Prostate gland (tissue), 2 donors: ENCODE results near the gene ZFP36L1. TPM values are rescaled to one million over a fixed set of nuclear protein-coding genes. Genes with fewer than 3 reads are reported as not detected.

Experiments used
- DNase-seq: peaks from one replicate; pipeline ENCODE4 v3.0.0-alpha.2; 2019; ENCODE audit warnings: low spot score
- H3K27ac ChIP-seq, 2 donors: fragments of 200-600 bp; sonication (generic); 2 replicates each; pipeline ENCODE4 v1.5.1; 2017 to 2019
- H3K27me3 ChIP-seq: fragments of 200-600 bp; sonication (generic); replicated peaks from 2 replicates; pipeline ENCODE4 v1.5.1; 2019; ENCODE audit not compliant: insufficient read depth
- H3K36me3 ChIP-seq, 2 donors: fragments of 200-600 bp; sonication (generic); 1 replicate in 1 of 2; 2 replicates in 1 of 2; pipeline versions ENCODE4 v1.5.1 to v1.8.1; 2017 to 2019
- H3K4me1 ChIP-seq: fragments of 200-600 bp; sonication (generic); replicated peaks from 2 replicates; pipeline ENCODE4 v1.5.1; 2019
- H3K4me3 ChIP-seq, 2 donors: fragments of 200-600 bp; sonication (generic); 2 replicates each; pipeline ENCODE4 v1.5.1; 2017 to 2019
- H3K9me3 ChIP-seq: fragments of 200-600 bp; sonication (generic); 2 replicates; pipeline ENCODE4 v1.5.1; 2017
- CTCF ChIP-seq, 4 experiments: fragments of 200-600 bp in 2 of 4; fragments of 450-650 bp in 2 of 4; sonication (generic) in 2 of 4; IDR thresholded peaks; 1 replicate in 3 of 4; 2 replicates in 1 of 4; pipeline ENCODE4 v1.5.1; 2016 to 2019; ENCODE audit warnings: antibody characterized with exemption in 4 of 4, mild to moderate bottlenecking in 2 of 4, moderate library complexity in 2 of 4
- POLR2A ChIP-seq: fragments of 450-650 bp; IDR thresholded peaks from one replicate; pipeline ENCODE4 v1.6.1; 2016; ENCODE audit warnings: antibody characterized with exemption, mild to moderate bottlenecking
- POLR2AphosphoS5 ChIP-seq: sonication (generic); formaldehyde crosslinking; IDR thresholded peaks from one replicate; pipeline ENCODE4 v1.6.1; 2017; ENCODE audit warnings: antibody characterized with exemption
- WGBS: methylation state at CpG from one replicate; pipeline ENCODE4 v1.1.5; 2018; 5-methylcytosine and 5-hydroxymethylcytosine counted together
- intact Hi-C: fragments of 100-400 bp; cut with DNase I; formaldehyde crosslinking; loops from one replicate; pipeline ENCODE4 v1.14.2; 2022
- total RNA-seq, 2 donors: library from RNA; depleted of rRNA; stranded (reverse); fragments of >200 nt; gene quantifications; one replicate each; pipeline ENCODE4 v1.1.0, GENCODE V29; 2016

ZFP36L1 gene
- total RNA-seq, 2 donors from 2014 or later, result 359 to 556 TPM

DNA sequence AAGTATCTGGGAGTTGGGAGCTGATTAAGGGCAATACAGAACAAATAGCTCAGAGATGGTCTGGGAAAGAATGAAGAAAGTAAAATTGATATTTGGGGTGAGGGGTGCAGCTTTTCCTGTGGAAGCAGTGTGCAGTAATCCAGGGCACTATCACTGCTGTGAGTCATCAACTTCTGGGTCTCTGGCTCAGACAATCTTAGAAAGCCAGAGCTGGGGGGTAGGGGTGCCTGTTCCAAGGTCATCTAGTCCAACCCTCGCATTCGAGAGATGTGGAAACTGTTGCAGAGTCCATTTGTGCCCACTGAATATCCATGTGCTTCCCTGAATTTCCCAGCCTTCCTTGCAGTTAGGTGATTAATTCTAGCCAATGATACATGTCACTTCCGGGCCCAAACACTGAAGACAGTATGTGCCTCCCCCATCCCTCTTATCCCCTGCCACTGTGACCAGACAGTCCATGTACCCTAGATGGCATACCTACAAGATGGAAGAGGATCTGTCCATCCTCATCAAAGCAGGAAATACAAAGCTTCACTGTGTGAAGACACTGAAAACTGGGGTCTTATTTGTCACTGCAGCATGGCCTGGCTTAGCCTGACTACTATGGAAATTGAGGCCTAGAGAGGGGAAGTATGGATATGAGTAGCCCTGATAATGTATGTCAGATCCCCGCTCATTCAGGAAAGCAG is 51.9 kb downstream of the ZFP36L1 start:
- no peak for TF ChIP-seq POLR2A
- no peak for TF ChIP-seq CTCF (IDR thresholded peaks at IDR 0.05)
- TF ChIP-seq POLR2AphosphoS5, result no peak
- intact Hi-C loops, result no loop called here
- WGBS, result 99% methylated on average over 4 of the region's 4 CpGs

DNA sequence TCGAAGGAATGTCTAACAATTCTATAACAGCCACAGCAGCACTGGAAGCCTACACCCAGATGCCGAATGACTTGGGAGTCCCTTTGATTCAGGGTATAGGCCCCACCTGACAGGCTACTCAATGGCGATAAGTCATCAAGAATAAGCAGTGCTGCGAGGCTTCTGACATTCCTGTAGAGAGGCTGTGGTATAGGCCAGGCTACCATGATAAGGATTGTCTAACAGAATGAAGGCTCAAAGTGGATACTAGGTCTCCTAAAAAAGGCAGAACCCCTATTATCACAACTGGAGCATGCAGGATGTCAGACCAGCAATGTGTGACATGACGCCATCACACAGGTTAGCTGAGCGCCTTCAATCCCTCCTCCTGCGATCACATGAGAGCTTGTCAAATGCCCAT is 53.2 kb downstream of the ZFP36L1 start:
- WGBS, result 97% methylated on average over 7 of the region's 7 CpGs
- TF ChIP-seq POLR2AphosphoS5 (no peak), POLR2A (no peak), CTCF (IDR thresholded peaks at IDR 0.05) (no peak)
- DNase-seq, result no peak
- Histone ChIP-seq H3K36me3 (no peaks in the 10 kb centered on the region), H3K4me3 (no peak overlapping the region), H3K27ac (no peak overlapping the region), H3K27me3 (no peaks in the 10 kb centered on the region), H3K4me1 (no peaks in the 10 kb centered on the region), H3K9me3 (no peaks in the 10 kb centered on the region)
- intact Hi-C loops, result no loop called here

More for the DNA sequence above, 51.9 kb downstream of the ZFP36L1 start:
- no peak for DNase-seq
- Histone ChIP-seq H3K27me3 (no peaks in the 10 kb centered on the region), H3K9me3 (no peaks in the 10 kb centered on the region), H3K4me3 (no peak overlapping the region), H3K36me3 (no peaks in the 10 kb centered on the region), H3K27ac (no peak overlapping the region), H3K4me1 (no peaks in the 10 kb centered on the region)

GRCh38 chr14:68738559-68738958 is 54.3 kb downstream of the ZFP36L1 start:
- no peak for DNase-seq
- Histone ChIP-seq H3K27me3 (no peaks in the 10 kb centered on the region), H3K27ac (no peak overlapping the region), H3K36me3 (no peaks in the 10 kb centered on the region), H3K4me1 (no peaks in the 10 kb centered on the region), H3K9me3 (no peaks in the 10 kb centered on the region), H3K4me3 (no peak overlapping the region)
- intact Hi-C loops, result no loop called here
- WGBS, result 95% methylated on average over 4 of the region's 4 CpGs
- TF ChIP-seq POLR2AphosphoS5 (no peak), CTCF (IDR thresholded peaks at IDR 0.05) (no peak), POLR2A (no peak)

Other genes starting within 250 kb of the ZFP36L1 start
- gene ACTN1, start 186.2 kb upstream of the ZFP36L1 start, total RNA-seq, result 100 to 1,000 TPM; 197 to 240 TPM